ENCODE measurements around the gene LRRC51. TPM values are rescaled to one million over a fixed set of nuclear protein-coding genes. Genes with fewer than 3 reads are reported as not detected.

Gene LRRC51
- total and polyA plus RNA-seq, 2 of the 8 experiments (the other 6 are each of a cell fraction or from before 2014, with no cell fraction given): 7.7 to 7.9 TPM

GRCh38 chr11:72112143-72112977 lies 31.7 kb downstream of the LRRC51 start, which contains the start of gene ANAPC15 (continued):
- TF ChIP-seq SP4 (IDR thresholded peaks at IDR 0.05; ENCODE audit: low read length): no peak; the same call in none of the 2 replicates
- no peak for TF ChIP-seq TEAD4 (IDR thresholded peaks at IDR 0.05; ENCODE audit: low read depth, low read length)
- no peak for TF ChIP-seq TCF12 (IDR thresholded peaks at IDR 0.05; ENCODE audit: low read depth, low read length)
- TF ChIP-seq CBX8 (IDR thresholded peaks at IDR 0.05; ENCODE audit: borderline replicate concordance, low read depth, low read length): no peak
- TF ChIP-seq, protein P1, sequence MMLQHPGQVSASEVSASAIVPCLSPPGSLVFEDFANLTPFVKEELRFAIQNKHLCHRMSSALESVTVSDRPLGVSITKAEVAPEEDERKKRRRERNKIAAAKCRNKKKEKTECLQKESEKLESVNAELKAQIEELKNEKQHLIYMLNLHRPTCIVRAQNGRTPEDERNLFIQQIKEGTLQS (IDR thresholded peaks at IDR 0.05; ENCODE audit: insufficient read depth, low read depth, low read length): no peak
- TF ChIP-seq YY1 (IDR thresholded peaks at IDR 0.05; ENCODE audit: low read depth, low read length): peak; percentile 7; the same call in 1 of the 2 replicates
- TF ChIP-seq BCL11A (IDR thresholded peaks at IDR 0.05; ENCODE audit: low read depth in 2 of 2, low read length in 2 of 2): no peak
- TF ChIP-seq RXRA (IDR thresholded peaks at IDR 0.05; ENCODE audit: insufficient read depth, low read depth, low read length): no peak
- no peak for TF ChIP-seq EP300 (IDR thresholded peaks at IDR 0.05; ENCODE audit: borderline replicate concordance in 1 of 2, low read depth in 2 of 2, low read length in 2 of 2)
- TF ChIP-seq SRF (IDR thresholded peaks at IDR 0.05; ENCODE audit: low read depth, low read length): peak; percentile 94
- TF ChIP-seq, protein P2, sequence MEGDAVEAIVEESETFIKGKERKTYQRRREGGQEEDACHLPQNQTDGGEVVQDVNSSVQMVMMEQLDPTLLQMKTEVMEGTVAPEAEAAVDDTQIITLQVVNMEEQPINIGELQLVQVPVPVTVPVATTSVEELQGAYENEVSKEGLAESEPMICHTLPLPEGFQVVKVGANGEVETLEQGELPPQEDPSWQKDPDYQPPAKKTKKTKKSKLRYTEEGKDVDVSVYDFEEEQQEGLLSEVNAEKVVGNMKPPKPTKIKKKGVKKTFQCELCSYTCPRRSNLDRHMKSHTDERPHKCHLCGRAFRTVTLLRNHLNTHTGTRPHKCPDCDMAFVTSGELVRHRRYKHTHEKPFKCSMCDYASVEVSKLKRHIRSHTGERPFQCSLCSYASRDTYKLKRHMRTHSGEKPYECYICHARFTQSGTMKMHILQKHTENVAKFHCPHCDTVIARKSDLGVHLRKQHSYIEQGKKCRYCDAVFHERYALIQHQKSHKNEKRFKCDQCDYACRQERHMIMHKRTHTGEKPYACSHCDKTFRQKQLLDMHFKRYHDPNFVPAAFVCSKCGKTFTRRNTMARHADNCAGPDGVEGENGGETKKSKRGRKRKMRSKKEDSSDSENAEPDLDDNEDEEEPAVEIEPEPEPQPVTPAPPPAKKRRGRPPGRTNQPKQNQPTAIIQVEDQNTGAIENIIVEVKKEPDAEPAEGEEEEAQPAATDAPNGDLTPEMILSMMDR (IDR thresholded peaks at IDR 0.05; ENCODE audit: control extremely low read depth in 1 of 3, insufficient read depth in 1 of 3, low read depth in 1 of 3, low read length in 3 of 3): no peak
- peak; percentile 43 for TF ChIP-seq TAF7 (optimal IDR thresholded peaks at IDR 0.05; ENCODE audit: borderline replicate concordance, low read depth, low read length)
- no peak for TF ChIP-seq RFX5 (IDR thresholded peaks at IDR 0.05; ENCODE audit: borderline replicate concordance, low read depth, low read length)
- TF ChIP-seq POU5F1 (IDR thresholded peaks at IDR 0.05; ENCODE audit: low read depth, low read length): no peak
- peak; percentile 37 for TF ChIP-seq ASH2L (IDR thresholded peaks at IDR 0.05; ENCODE audit: low read length)
- peak; percentile 83 for TF ChIP-seq CREB1 (IDR thresholded peaks at IDR 0.05)
- TF ChIP-seq ATF2 (IDR thresholded peaks at IDR 0.05; ENCODE audit: low read length): 0 out of 2 replicates have a peak, but pooled peaks have one; percentile 40
- no peak; the same call in 1 of the 2 replicates for TF ChIP-seq JUND (IDR thresholded peaks at IDR 0.05; ENCODE audit: low read length)
- peak; percentile 92 for TF ChIP-seq GABPA (IDR thresholded peaks at IDR 0.05; ENCODE audit: borderline replicate concordance, insufficient read depth, low read length)
